DND-41 (cell line): ENCODE results near the gene POLR2I.

Experiments used
- ATAC-seq: fragments of 200-7000 bp; cut with Tn5 transposase; 3 replicates; pipeline ENCODE4 v1.9.1; 2021; ENCODE audit warnings: low read depth; ENCODE audit not compliant: insufficient read depth
- DNase-seq: peaks from one replicate; pipeline ENCODE4 v3.0.0-alpha.2; 2020
- H2AFZ ChIP-seq: 2 replicates; pipeline ENCODE4 v1.6.0; 2012; ENCODE audit warnings: low read depth, low read length
- H3K27ac ChIP-seq: 2 replicates; pipeline ENCODE4 v1.5.1; 2012; ENCODE audit warnings: low read length, inconsistent platforms
- H3K27me3 ChIP-seq: fragments of 200-600 bp; sonication (generic); 2 replicates; pipeline ENCODE4 v1.6.0; 2012; ENCODE audit warnings: low read length, mild to moderate bottlenecking, inconsistent platforms; ENCODE audit not compliant: insufficient read depth, poor library complexity
- H3K36me3 ChIP-seq: 2 replicates; pipeline ENCODE4 v1.5.1; 2012; ENCODE audit warnings: low read length, inconsistent platforms; ENCODE audit not compliant: insufficient read depth
- H3K4me1 ChIP-seq: 2 replicates; pipeline ENCODE4 v1.5.1; 2012; ENCODE audit warnings: mild to moderate bottlenecking, low read length; ENCODE audit not compliant: insufficient read depth
- H3K4me2 ChIP-seq: 2 replicates; pipeline ENCODE4 v1.6.0; 2012; ENCODE audit warnings: mild to moderate bottlenecking, moderate library complexity, low read length, inconsistent platforms; ENCODE audit not compliant: insufficient read depth
- H3K4me3 ChIP-seq, 2 experiments: fragments of 200-600 bp in 1 of 2; shearing (Covaris generic) in 1 of 2; 2 replicates each; pipeline ENCODE4 v1.5.1; 2012 to 2016; ENCODE audit warnings: inconsistent platforms in 2 of 2, low read length in 2 of 2, mild to moderate bottlenecking in 2 of 2, low read depth in 1 of 2, moderate library complexity in 1 of 2
- H3K79me2 ChIP-seq: 2 replicates; pipeline ENCODE4 v1.6.0; 2012; ENCODE audit warnings: low read length, inconsistent platforms; ENCODE audit not compliant: insufficient read depth
- H3K9ac ChIP-seq: 2 replicates; pipeline ENCODE4 v1.6.0; 2012; ENCODE audit warnings: low read depth, mild to moderate bottlenecking, inconsistent platforms, low read length, moderate library complexity
- H3K9me3 ChIP-seq: 2 replicates; pipeline ENCODE4 v1.5.1; 2012; ENCODE audit warnings: low read length, moderate library complexity, mild to moderate bottlenecking, inconsistent platforms; ENCODE audit not compliant: insufficient read depth, severe bottlenecking
- H4K20me1 ChIP-seq: 2 replicates; pipeline ENCODE4 v1.6.0; 2012; ENCODE audit warnings: low read length; ENCODE audit not compliant: insufficient read depth
- CTCF ChIP-seq: IDR thresholded peaks from 2 replicates; pipeline ENCODE4 v1.5.1; 2012; ENCODE audit warnings: borderline replicate concordance, low read length, moderate library complexity, mild to moderate bottlenecking; ENCODE audit not compliant: poor library complexity, severe bottlenecking; ENCODE audit errors: extremely low read depth
- EZH2 ChIP-seq: IDR thresholded peaks from 3 replicates; pipeline ENCODE4 v1.6.1; 2012; ENCODE audit warnings: borderline replicate concordance, low read depth, mild to moderate bottlenecking, moderate library complexity, low read length, inconsistent platforms; ENCODE audit not compliant: severe bottlenecking

The POLR2I gene

GRCh38 chr19:36103040-36103626 is 11.5 kb downstream of the POLR2I start:
- H3K79me2 ChIP-seq, result no peaks in the 10 kb centered on the region
- H3K9me3 ChIP-seq, result no peaks in the 10 kb centered on the region
- H3K4me1 ChIP-seq, result no peaks in the 10 kb centered on the region
- DNase-seq (no peak), ATAC-seq (no peak)
- peaks cover 33% of the 10 kb centered on the region for H4K20me1 ChIP-seq
- no peak overlapping the region for H3K4me3 ChIP-seq
- no peak overlapping the region for H2AFZ ChIP-seq
- no peak for TF ChIP-seq EZH2
- TF ChIP-seq CTCF, result no peak
- H3K36me3 ChIP-seq, result peaks cover 90% of the 10 kb centered on the region
- H3K4me2 ChIP-seq, result no peak overlapping the region
- no peak overlapping the region for H3K27ac ChIP-seq
- no peaks in the 10 kb centered on the region for H3K27me3 ChIP-seq
- H3K9ac ChIP-seq, result no peak overlapping the region

- ATAC-seq (no peak), DNase-seq (no peak)
- Histone ChIP-seq H3K9me3 (no peaks in the 10 kb centered on the region), H3K9ac (no peak overlapping the region), H4K20me1 (peaks cover 31% of the 10 kb centered on the region), H3K4me3 (no peak overlapping the region), H2AFZ (no peak overlapping the region), H3K79me2 (no peaks in the 10 kb centered on the region), H3K36me3 (peaks cover 96% of the 10 kb centered on the region), H3K27ac (no peak overlapping the region), H3K4me2 (no peak overlapping the region), H3K4me1 (no peaks in the 10 kb centered on the region), H3K27me3 (no peaks in the 10 kb centered on the region)
- no peak for TF ChIP-seq EZH2
- no peak for TF ChIP-seq CTCF
These were observed 12.9 kb downstream of the POLR2I start for GRCh38 chr19:36101550-36102327.

DNA sequence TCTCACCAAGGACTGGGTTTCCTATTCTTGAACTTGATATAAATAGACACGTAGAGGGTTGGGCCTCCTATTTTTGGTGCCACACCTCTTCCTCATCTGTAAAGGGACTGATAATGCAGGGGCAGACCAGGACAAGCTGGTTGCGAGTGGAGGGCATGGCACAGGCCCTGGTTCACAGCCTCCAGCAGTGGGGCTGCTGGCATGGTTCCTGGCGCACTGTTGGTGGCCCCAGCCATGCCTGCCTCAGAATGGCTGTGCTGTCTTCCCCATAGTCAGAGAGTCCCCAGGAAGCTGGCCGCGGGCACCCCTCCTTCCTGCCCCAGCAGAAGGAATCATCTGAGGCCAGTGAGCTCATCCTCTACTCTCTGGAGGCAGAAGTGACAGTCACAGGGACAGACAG is 14.2 kb downstream of the POLR2I start:
- Histone ChIP-seq H3K27ac (no peak overlapping the region), H3K79me2 (no peaks in the 10 kb centered on the region), H3K4me3 (no peak overlapping the region), H3K4me2 (no peak overlapping the region), H3K36me3 (peaks cover 95% of the 10 kb centered on the region), H3K9ac (no peak overlapping the region), H3K4me1 (no peaks in the 10 kb centered on the region), H3K27me3 (no peaks in the 10 kb centered on the region), H3K9me3 (no peaks in the 10 kb centered on the region), H2AFZ (no peak overlapping the region), H4K20me1 (peaks cover 31% of the 10 kb centered on the region)
- DNase-seq (no peak), ATAC-seq (no peak)
- TF ChIP-seq EZH2, result no peak
- no peak for TF ChIP-seq CTCF
